Ascending aorta (tissue), 2 donors: ENCODE measurements around the gene IL17RA. TPM values are rescaled to one million over a fixed set of nuclear protein-coding genes. Genes with fewer than 3 reads are reported as not detected.

Experiments
- DNase-seq, 2 donors: peaks; one replicate each; pipeline ENCODE4 v3.0.0-alpha.2; 2019; ENCODE audit warnings: low spot score in 2 of 2
- H3K27ac ChIP-seq, 2 donors: fragments of 200-600 bp; sonication (generic); one replicate each; pipeline ENCODE4 v1.5.1; 2016 to 2017; ENCODE audit warnings: mild to moderate bottlenecking in 1 of 2
- H3K27me3 ChIP-seq: fragments of 200-600 bp; sonication (generic); one replicate; pipeline ENCODE4 v1.5.1; 2017
- H3K36me3 ChIP-seq, 2 donors: fragments of 200-600 bp; sonication (generic); one replicate each; pipeline ENCODE4 v1.5.1; 2016
- H3K4me1 ChIP-seq, 2 donors: fragments of 200-600 bp; sonication (generic); one replicate each; pipeline ENCODE4 v1.5.1; 2016 to 2017; ENCODE audit warnings: mild to moderate bottlenecking in 1 of 2
- H3K4me3 ChIP-seq, 2 donors: fragments of 200-600 bp; sonication (generic); one replicate each; pipeline ENCODE4 v1.5.1; 2016 to 2017; ENCODE audit warnings: mild to moderate bottlenecking in 1 of 2
- H3K9me3 ChIP-seq, 2 donors: fragments of 200-600 bp; sonication (generic); one replicate each; pipeline ENCODE4 v1.5.1; 2016
- CTCF ChIP-seq, 3 experiments: fragments of 200-600 bp in 2 of 3; fragments of 450-650 bp in 1 of 3; sonication (generic) in 2 of 3; IDR thresholded peaks; one replicate each; pipeline ENCODE4 v1.5.1; 2016 to 2019; ENCODE audit warnings: antibody characterized with exemption in 3 of 3, mild to moderate bottlenecking in 1 of 3, moderate library complexity in 1 of 3
- intact Hi-C: fragments of 100-400 bp; cut with DNase I; formaldehyde crosslinking; loops from one replicate; pipeline ENCODE4 v1.15.1; 2023
- total RNA-seq: library from RNA; depleted of rRNA; stranded (reverse); fragments of >200 nt; gene quantifications from one replicate; pipeline ENCODE4 v1.1.0, GENCODE V29; 2016

Gene IL17RA
- total RNA-seq, 1 donor from 2014 or later, result 84.1 TPM

DNA sequence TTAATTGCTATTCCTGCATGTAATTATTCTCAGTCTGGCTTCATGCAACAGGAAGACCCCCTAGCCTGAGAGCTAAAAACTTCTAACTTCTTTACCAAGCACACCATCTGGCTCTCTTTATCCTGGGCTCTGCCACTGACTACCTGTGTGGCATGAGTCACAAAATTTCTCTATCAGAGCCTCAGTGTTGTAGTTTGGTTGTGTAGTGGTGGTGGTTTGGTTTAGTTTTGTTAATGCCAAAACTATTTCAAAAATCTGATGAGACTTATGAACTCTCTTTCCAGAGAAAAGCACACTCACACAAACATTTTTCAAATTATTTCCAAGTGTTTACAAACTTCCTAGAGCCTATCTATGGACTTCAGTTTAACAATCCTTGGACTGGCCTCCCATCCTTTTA is 7.5 kb upstream of the IL17RA start:
- DNase-seq, result no peak
- no peak for TF ChIP-seq CTCF (IDR thresholded peaks at IDR 0.05)
- H3K36me3 ChIP-seq, result no peaks in the 10 kb centered on the region

DNA sequence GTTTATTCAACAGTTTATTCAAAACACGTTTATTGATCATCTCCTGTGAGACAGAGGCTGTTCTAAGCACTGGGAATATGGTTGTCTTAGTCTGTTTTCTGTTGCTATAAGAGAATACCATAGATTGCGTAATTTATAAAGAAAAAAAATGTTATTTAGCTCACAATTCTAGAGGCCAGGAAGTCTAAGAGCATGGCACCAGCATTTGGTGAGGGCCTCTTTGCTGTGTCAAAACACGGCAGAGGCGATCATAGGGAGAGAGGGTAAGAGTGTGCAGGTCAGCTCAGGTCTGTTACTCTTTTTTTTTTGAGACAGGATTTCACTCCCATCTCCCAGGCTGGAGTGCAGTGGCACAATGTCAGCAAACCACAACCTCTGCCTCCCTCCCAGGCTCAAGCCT is 5.2 kb upstream of the IL17RA start:
- Histone ChIP-seq H3K27me3 (no peaks in the 10 kb centered on the region), H3K9me3 (no peaks in the 10 kb centered on the region), H3K36me3 (no peaks in the 10 kb centered on the region), H3K27ac (no peak overlapping the region), H3K4me1 (peaks cover 0 to 3% of the 10 kb centered on the region in 2 donors), H3K4me3 (no peak overlapping the region)
- TF ChIP-seq CTCF (IDR thresholded peaks at IDR 0.05), result no peak
- no peak for DNase-seq
- intact Hi-C loops, result no loop called here

More for the DNA sequence above, 7.5 kb upstream of the IL17RA start:
- H3K4me3 ChIP-seq, result no peak overlapping the region
- intact Hi-C loops, result no loop called here
- H3K4me1 ChIP-seq, result no peaks in the 10 kb centered on the region
- H3K9me3 ChIP-seq, result no peaks in the 10 kb centered on the region
- H3K27me3 ChIP-seq, result no peaks in the 10 kb centered on the region
- H3K27ac ChIP-seq, result no peak overlapping the region

- DNase-seq, result no peak
- intact Hi-C loops, result no loop called here
Measured at GRCh38 chr22:17083255-17083654, 1.5 kb upstream of the IL17RA start.

DNA sequence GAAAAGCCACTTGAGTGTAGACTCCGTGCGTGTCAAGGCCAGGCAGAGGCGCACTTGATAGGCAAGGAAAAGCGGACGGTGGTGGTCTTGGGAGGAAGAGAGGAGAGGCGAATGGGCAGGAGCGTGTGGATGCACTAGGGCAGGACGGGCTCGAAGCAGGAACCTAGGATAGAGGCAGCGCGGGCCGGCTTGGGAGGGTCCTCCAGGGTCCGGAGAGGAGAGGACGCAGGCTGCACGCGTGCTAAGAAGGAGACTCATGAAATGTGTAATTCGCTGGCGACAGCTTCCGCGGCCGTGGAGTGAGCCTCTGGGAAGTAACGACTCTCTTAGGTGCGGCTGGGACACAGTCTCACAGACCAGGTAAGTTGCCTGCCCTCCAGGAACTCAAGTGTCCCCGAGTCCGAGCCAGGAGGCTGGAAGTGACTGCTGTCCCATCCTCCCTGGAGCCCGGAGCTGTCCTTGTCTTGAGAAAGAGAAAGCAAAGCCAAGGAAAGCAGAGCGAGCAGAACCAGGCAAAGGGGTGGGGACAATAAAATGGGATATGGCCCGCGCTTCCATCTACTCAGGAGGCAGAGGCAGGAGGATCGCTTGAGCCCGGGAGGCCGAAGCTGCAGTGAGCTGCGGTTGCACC is 874 bp upstream of the IL17RA start:
- peak overlapping the region; percentile 73 to 97 for H3K4me3 ChIP-seq
- no peaks in the 10 kb centered on the region for H3K9me3 ChIP-seq
- intact Hi-C loops, result loop anchor here (1.0 to 2.0 kb wide), 2 partner anchors 87 to 555 kb away; partner anchors contain the start of gene BCL2L13
- TF ChIP-seq CTCF (IDR thresholded peaks at IDR 0.05), result no peak
- no peaks in the 10 kb centered on the region for H3K36me3 ChIP-seq
- H3K4me1 ChIP-seq, result peaks cover 4 to 8% of the 10 kb centered on the region in 2 donors
- peak overlapping the region; percentile 78 to 94 for H3K27ac ChIP-seq
- no peak for DNase-seq
- no peaks in the 10 kb centered on the region for H3K27me3 ChIP-seq

More at GRCh38 chr22:17083255-17083654, 1.5 kb upstream of the IL17RA start:
- Histone ChIP-seq H3K4me1 (peaks cover 4 to 8% of the 10 kb centered on the region in 2 donors), H3K27me3 (no peaks in the 10 kb centered on the region), H3K36me3 (no peaks in the 10 kb centered on the region), H3K27ac (no peak overlapping the region), H3K4me3 (no peak overlapping the region), H3K9me3 (no peaks in the 10 kb centered on the region)
- no peak for TF ChIP-seq CTCF (IDR thresholded peaks at IDR 0.05)

DNA sequence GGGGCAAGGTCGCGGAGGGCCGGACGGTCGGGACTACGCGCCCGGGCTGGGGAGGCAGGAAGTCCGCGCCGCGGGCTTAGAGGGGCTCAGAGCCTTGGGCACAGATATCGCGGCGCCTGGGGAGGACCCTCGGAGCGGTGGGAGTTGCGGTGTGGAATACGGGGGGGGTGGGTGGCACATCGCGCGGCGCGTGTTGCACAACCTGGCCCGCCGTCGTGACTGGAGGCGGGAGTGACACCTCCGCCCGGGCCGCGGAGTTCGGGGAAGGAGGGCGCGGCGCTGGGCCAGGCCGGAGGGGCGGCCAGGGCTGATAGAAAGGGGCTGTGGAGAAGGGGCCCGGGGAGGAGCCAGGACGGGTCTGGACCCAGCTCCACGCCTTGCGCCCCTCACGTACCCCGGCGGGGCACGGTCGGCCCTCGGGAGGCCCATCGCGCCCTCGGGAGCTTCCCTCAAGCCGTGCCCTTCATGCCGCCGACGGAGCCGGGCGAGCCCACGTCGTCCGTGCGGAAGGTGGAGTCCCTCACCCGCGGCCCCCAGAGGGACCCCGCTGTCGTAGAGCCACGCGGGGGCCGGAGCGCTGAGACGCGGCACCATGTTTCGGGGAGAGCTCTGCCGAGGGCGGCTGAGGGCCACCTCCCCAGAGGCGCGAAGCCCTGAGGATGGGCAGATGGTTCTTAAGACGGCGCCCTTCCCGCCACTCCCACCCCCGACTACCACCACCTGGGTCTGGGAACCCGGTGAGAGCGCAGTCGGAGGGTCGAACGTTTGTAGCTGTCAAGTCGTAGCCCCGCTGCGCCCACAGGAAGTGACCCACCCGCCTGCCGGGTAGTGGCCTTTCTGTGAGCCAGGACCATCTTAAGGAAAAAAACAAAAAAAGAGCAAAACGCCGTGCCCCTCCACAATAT is 729 bp downstream of the IL17RA start:
- no peak for TF ChIP-seq CTCF (IDR thresholded peaks at IDR 0.05)
- Histone ChIP-seq H3K4me1 (peaks cover 4 to 8% of the 10 kb centered on the region in 2 donors), H3K27me3 (no peaks in the 10 kb centered on the region), H3K4me3 (peak overlapping the region; percentile 73 to 97), H3K36me3 (no peaks in the 10 kb centered on the region), H3K9me3 (no peaks in the 10 kb centered on the region), H3K27ac (peak overlapping the region; percentile 78 to 94)
- DNase-seq, result peak in 1 of 2 donors; percentile 76
- intact Hi-C loops, result loop anchor here (1.0 to 2.0 kb wide), 2 partner anchors 74 to 553 kb away; partner anchors contain the start of genes BCL2L13 and HDHD5
